GM23248 (cell line): ENCODE results near the gene RIC8A.

Experiments used
- EZH2 ChIP-seq: fragments of 200-600 bp; sonication (generic); IDR thresholded peaks from 2 replicates; pipeline ENCODE4 v1.6.1; 2018; ENCODE audit warnings: antibody characterized with exemption, mild to moderate bottlenecking; ENCODE audit not compliant: insufficient read depth, poor library complexity, severe bottlenecking
- EZH2phosphoT487 ChIP-seq: fragments of 200-600 bp; sonication (generic); IDR thresholded peaks from 2 replicates; pipeline ENCODE4 v1.6.1; 2018; ENCODE audit warnings: antibody characterized with exemption, moderate library complexity, mild to moderate bottlenecking, low read depth; ENCODE audit not compliant: insufficient read depth

DNA sequence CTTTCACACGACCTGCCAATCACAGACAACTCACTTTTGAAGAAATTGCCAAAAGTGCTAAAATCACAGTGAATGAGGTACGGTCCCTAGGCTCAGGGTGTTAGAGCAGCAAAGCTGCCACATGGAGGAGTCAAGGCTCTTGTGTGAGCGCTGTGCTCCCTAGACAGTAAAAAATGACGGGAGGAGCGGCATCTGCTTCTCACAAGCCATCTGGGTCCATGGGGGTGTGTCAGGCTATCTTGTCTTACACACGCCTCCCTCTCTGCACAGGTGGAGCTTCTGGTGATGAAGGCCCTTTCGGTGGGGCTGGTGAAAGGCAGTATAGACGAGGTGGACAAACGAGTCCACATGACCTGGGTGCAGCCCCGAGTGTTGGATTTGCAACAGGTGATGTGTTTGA, 44.0 kb downstream of the RIC8A start:
- TF ChIP-seq EZH2 (no peak), EZH2phosphoT487 (no peak)
